GM18520 (cell line): ENCODE measurements around the gene SH3RF2.
"Not testable (repeated sequence)": the region's sequence is repeated elsewhere in the genome, so short reads cannot be mapped to it uniquely, and the experiment has no call there.

Experiments used
- ATAC-seq: cut with Tn5 transposase; IDR thresholded peaks from one replicate; pipeline ENCODE4 v1.9.1; 2021; ENCODE audit not compliant: unreplicated experiment

The SH3RF2 gene

GRCh38 chr5:146003852-146004251 is 67.5 kb downstream of the SH3RF2 start:
- no peak for ATAC-seq

DNA sequence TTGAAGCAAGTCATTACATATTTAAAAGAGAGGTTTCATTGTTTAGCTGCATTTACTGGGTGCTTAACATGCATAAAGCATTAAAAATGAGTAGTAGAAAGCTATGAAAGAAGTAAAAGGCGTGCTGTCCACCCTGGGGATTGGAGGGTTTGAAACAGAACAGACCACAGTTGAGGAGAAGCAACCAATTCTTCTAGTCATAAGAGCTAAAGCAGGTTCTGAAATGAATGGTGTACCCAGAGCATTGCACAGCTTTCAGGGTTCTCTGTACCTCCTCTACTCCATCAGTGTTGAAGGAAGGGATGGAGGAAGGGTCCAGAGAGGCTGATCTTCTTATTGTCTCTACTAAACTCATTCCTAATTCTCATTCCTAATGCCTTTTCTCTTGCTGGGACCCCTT is 68.9 kb downstream of the SH3RF2 start:
- no peak for ATAC-seq

GRCh38 chr5:146005723-146006122 is 69.3 kb downstream of the SH3RF2 start:
- ATAC-seq = no peak

GRCh38 chr5:146006470-146007190 is 70.3 kb downstream of the SH3RF2 start:
- ATAC-seq = no peak

- ATAC-seq = no peak
Observed at GRCh38 chr5:146007270-146007669, 70.9 kb downstream of the SH3RF2 start.

- ATAC-seq = no peak
Observed at GRCh38 chr5:146007989-146008388, 71.6 kb downstream of the SH3RF2 start.

DNA sequence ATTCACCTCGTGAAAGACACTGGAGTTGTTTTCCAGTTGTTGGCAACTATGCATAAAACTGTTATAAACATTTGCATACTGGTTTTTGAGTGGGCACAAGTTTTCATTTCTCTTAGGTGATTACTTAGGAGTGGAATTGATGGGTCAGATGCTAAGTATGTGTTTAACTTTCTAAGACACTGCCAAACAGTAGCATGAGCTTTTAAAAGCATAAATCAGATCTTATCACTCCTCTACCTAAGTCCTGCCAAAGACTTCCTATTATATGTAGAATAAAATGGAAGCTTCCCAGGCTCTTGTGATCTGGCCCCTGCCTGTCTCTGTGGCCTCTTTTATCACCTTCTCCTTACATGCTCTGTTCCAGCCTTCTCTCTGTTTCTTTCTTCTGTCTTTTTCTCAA is 72.6 kb downstream of the SH3RF2 start:
- no peak for ATAC-seq

DNA sequence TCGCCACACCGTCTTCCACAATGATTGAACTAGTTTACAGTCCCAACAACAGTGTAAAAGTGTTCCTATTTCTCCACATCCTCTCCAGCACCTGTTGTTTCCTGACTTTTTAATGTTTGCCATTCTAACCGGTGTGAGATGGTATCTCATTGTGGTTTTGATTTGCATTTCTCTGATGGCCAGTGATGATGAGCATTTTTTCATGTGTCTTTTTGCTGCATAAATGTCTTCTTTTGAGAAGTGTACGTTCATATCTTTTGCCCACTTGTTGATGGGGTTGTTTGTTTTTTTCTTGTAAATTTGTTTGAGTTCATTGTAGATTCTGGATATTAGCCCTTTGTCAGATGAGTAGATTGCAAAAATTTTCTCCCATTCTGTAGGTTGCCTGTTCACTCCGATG is 74.1 kb downstream of the SH3RF2 start:
- ATAC-seq = not testable (repeated sequence)

- ATAC-seq = no peak
Observed at GRCh38 chr5:146013761-146014160, 77.4 kb downstream of the SH3RF2 start.

DNA sequence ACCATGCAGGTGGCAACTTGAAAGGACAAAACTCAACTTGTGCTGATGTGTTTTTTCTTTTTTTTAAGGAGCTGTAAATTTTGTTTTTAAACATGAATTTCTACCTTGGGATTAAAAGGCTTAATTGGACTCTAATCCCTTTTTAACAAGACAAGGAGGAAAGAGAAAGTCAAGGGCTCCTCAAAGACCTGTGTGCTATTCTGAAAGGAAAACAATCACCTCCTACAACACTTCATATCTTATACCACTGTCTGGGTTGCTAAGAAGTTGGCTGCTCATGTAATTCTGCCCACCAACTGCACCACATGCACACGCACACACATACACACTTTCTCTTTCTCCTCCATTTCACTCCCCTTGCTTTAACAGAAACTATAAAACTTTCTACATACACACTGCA is 78.6 kb downstream of the SH3RF2 start:
- ATAC-seq = no peak

DNA sequence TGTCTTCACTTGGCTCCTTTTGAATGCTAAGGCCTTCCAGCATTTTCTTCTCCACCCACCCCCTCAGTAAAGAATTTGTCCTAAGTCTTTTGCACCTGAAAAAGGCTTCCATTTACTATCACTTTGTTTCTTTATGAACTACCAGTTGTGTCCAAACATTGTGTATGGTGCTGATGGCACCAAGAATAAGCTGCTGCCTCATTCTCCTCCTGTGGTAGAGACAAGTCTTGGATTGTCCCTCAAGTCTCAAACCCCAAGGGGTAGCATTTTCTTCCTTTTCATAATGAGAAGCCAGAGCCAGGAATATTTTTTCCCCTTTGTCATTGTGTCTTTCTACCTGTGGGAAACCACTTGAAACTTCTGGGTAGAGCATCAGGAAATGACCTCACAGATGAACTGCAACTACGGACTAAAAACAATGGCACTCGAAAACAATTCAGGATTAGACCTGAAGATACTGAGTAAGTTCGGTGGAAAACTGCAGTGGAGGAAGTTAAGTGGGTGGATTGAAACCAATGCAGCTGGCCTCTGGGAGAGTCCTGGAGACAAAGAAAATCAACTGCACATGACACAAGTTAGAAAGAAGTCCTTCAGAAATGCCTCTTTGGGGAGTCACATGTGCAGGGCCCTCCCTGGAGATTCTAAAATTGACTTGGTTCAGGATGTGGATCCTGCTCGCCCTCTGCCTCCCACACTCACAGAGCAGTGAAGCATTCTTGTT is 80.5 kb downstream of the SH3RF2 start:
- ATAC-seq = no peak

DNA sequence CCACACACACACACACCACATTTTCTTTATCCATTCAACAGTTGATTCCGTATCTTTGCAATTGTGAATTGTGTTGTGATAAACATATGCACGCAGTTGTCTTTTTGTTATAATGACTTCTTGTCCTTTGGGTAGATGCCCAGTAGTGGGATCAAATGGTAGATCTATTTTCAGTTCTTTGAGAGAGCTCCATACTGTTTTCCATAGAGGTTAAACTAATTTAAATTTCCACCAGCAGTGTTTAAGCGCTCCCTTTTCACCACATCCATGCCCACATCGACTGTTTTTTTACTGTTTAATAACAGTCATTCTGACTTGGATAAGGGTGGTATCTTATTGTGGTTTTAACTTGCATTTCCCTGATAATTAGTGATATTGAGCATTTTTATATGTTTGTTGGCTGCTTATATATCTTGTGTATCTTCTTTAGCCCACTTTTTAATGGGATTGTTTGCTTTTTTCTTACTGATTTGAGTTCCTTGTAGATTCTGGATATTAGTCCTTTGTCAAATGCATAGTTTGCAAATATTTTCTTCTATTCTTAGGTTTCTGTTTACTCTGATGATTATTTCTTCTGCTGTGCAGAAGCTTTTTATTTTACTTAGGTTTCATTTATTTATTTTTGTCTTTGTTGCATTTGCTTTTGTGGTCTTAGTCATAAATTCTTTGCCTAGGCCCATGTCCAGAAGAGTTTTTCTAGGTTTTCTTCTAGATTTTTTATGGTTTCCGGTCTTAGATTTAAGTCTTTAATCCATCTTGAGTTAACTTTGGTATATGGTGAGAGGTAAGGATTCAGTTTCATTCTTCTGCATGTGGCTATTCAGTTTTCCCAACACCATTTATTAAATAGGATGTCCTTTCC is 82.4 kb downstream of the SH3RF2 start:
- ATAC-seq = no peak

GRCh38 chr5:146020100-146020499 is 83.7 kb downstream of the SH3RF2 start:
- no peak for ATAC-seq

DNA sequence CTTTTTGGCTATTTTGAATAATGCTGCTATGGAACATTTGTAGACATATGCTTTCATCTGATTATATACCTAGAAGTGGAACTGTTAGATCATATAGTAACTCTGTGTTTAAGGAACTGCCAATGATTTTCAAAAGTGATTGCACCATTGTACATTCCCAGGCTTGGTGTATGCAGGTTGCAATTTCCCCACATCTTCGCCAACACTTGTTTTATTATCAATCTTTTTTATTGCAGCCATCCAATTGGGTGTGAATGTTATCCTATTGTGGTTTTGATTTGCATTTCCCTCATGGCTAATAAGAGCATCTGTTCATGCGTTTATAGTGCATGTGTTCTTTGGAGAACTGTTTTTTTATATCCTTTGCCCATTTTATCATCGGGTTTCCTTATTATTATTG is 87.7 kb downstream of the SH3RF2 start:
- ATAC-seq = no peak

GRCh38 chr5:146025114-146025680 is 88.8 kb downstream of the SH3RF2 start:
- no peak for ATAC-seq

DNA sequence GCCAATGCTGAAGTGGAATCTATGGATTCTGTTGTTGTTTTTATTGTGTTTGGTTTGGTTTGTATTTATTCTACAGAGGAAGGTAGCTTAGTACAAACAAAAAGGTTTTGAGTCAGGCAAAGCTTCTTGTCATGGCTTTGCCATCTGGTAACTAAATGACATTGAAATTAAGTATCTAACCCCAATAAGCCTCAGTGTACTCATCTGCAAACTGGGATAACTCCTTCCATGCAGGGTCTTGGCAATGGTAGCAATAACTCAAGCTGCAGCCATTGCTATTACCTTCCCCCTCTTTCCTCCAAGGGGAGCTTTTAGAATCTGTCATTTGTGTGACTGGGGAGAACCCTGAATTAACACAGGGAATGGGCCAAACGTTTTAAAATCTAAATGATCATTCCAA is 89.3 kb downstream of the SH3RF2 start:
- no peak for ATAC-seq

- ATAC-seq = no peak
Observed at GRCh38 chr5:146026307-146027010, 90.1 kb downstream of the SH3RF2 start.

DNA sequence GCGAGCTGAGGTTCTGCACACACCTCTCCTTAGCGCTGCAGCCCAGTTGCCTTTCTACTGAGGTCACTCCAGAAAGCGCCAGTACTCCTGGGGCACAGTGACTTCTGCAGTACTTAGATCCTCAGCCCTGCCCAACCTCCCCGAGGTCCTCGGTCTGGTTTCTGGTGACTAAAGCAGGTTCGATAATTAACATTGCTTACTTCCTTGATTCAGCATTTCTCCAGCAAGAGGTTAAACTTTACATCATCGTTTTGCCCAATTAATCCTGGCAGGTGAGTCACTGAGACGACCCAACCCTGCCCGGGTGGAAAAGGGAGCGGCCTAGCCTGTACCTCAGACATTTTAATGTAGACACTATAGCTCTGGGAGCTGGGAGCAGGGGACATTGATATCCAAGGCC is 91.4 kb downstream of the SH3RF2 start:
- ATAC-seq = no peak

- ATAC-seq = no peak
Observed at GRCh38 chr5:146032911-146033310, 96.5 kb downstream of the SH3RF2 start.

DNA sequence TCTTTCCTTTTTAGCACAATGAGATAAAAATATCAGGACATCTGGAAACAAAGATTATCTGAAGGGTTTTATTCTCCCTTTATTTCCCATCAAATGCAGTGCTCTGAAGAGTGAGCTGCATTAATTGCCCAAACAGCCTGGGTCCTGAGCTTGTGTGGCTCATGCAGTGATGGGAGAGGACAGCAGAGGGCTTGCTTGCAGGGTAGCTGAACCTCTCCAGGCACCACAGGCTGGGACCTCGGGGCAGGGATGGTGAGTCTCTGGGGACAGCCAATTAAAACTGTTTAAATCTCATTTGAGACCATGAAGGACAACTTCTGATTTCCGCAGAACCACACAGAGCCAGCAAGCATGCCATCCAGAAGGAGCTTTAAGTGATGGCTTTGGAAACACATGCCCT is 97.7 kb downstream of the SH3RF2 start:
- ATAC-seq = no peak

DNA sequence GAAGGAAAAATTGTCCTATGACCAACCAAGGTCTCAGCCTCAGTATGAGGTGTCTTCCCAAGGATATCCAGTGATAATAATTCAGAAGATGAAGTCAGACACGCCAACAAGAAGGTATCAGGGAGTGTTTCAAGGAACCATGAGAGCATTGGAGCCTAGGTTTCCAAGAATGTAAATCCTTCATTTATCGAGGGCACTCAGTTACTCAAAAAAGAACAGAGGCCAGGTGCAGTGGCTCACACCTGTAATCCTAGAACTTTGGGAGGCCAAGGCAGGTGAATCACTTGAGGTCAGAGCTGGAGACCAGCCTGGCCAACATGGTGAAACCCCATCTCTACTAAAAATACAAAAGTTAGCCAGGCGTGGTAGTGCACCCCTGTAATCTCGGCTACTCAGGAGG is 98.2 kb downstream of the SH3RF2 start:
- no peak for ATAC-seq
